GM12875 (cell line): ENCODE results near the gene PITPNC1.
A peak's percentile ranks its signal among the peaks of the same experiment; 100 is the strongest.
"Not testable (repeated sequence)": the region's sequence is repeated elsewhere in the genome, so short reads cannot be mapped to it uniquely, and the experiment has no call there.

Experiments
- H3K4me3 ChIP-seq: one replicate; pipeline ENCODE4 v1.5.1; 2011; ENCODE audit warnings: low read depth, low read length, control low read depth
- TF ChIP-seq, protein P1 (sequence below): IDR thresholded peaks from 2 replicates; pipeline ENCODE4 v1.5.1; 2011; ENCODE audit warnings: low read depth, mild to moderate bottlenecking, control low read depth, inconsistent platforms, low read length, moderate library complexity, borderline replicate concordance; ENCODE audit not compliant: insufficient read depth

The PITPNC1 gene

DNA sequence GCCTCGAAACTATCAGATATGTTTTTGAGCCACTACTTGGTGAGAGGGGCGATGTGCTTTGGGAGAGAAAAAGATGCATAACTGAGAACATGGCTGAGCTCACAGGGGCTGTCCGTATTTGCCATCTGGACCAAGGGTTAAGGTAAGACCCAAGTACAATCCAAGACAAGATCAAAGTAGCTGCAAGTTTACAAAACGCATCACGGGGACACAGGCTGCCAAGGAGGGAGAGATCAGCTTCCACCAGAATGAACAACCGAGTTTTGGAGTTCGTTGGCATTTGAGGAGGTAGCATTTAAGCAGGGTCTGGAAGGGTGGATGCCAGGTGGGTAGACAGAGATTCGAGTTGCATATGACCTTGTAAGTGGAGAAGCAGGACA is 2.2 kb downstream of the PITPNC1 start:
- peak overlapping the region; percentile 60 for H3K4me3 ChIP-seq
- TF ChIP-seq, protein P1, sequence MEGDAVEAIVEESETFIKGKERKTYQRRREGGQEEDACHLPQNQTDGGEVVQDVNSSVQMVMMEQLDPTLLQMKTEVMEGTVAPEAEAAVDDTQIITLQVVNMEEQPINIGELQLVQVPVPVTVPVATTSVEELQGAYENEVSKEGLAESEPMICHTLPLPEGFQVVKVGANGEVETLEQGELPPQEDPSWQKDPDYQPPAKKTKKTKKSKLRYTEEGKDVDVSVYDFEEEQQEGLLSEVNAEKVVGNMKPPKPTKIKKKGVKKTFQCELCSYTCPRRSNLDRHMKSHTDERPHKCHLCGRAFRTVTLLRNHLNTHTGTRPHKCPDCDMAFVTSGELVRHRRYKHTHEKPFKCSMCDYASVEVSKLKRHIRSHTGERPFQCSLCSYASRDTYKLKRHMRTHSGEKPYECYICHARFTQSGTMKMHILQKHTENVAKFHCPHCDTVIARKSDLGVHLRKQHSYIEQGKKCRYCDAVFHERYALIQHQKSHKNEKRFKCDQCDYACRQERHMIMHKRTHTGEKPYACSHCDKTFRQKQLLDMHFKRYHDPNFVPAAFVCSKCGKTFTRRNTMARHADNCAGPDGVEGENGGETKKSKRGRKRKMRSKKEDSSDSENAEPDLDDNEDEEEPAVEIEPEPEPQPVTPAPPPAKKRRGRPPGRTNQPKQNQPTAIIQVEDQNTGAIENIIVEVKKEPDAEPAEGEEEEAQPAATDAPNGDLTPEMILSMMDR: no peak

DNA sequence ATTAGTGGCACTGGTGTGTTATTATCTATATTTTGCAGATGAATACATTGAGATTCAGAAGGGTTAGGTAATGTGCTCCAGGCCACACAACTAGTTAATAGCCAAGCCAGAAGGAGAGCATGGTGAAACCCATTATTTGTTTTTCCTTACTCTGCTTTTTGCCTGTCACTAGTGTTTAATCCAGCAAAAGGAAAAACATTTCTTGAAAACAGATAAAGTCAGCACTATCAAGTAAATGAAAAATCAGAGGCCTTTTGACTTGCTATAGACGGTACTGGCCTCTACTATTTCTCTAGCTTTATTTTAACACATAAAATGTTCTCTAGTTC is 4.8 kb downstream of the PITPNC1 start:
- H3K4me3 ChIP-seq: no peak overlapping the region
- TF ChIP-seq, protein P1: no peak

DNA sequence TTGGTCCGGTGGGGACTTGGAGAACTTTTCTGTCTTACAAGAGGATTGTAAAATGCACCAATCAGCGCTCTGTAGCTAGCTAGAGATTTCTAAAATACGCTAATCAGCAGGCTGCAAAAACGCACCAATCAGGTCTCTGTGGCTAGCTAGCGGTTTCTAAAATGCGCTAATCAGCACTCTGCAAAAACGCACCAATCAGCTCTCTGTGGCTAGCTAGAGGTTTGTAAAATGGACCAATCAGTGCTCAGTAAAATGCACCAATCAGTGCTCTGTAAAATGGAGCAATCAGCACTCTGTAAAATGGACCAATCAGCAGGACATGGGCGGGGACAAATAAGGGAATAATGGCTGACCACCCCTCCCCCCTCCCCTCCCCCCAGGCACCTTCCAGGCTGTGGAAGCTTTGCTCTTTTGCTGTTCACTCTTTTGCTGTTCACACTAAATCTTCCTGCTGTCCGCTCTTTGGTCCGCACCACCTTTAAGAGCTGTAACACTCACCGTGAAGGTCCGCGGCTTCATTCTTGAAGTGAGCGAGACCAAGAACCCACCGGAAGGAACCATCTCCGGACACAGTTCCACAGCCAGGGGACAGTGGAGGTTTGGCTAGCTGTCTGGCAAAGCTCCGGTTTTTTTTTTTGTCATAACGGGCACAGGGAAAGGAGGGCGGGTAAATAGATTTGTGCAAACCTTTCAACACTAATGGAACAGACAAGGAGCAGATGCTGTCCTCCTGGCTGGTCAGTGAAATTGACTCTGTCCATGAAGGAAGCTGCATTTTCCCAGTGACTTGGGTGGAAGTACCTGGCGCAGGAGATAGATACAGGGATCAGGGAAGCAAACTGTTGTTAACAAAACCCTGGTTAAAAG is 8.3 kb downstream of the PITPNC1 start:
- TF ChIP-seq, protein P1: no peak
- no peak overlapping the region for H3K4me3 ChIP-seq

DNA sequence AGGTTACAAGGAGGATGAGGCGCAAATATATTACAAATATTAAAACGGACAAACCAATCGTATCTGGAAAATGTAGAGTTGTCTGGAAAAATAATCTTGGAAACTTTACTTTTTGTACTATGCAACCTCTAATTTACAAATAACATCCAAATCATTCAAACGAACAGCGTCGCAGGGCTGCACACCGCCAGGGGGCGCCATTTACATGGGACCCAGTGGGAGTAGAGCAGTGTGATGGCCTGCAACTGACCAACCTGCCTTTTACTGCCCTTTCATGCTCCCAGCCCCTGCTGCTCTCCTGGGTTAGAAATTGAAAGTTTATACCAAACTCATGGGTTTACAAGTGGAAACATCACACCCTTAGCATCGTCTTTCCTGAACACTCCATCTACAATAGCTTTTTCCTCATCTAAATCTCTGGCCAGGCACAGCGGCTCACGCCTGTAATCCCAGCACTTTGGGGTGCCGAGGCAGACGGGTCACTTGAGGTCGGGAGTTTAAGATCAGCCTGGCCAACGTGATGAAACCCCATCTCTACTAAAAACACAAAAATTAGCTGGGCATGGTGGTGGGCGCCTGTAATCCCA is 10.0 kb downstream of the PITPNC1 start:
- TF ChIP-seq, protein P1: peak; percentile 63
- H3K4me3 ChIP-seq: no peak overlapping the region

DNA sequence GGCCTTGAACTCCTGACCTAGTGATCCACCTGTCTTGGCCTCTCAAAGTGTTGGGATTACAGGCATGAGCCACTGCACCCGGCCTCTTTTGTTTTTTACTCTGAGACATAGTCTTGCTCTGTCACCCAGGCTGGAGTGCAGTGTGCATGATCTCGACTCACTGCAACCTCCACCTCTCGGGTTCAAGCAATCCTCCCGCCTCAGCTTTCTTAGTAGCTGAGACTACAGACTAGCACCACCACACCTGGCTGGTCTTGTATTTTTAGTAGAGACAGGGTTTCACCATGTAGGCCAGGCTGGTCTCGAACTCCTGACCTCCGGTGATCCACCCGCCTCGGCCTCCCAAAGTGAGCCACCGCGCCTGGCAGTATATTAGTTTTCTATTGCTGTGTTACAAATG is 11.5 kb downstream of the PITPNC1 start:
- H3K4me3 ChIP-seq: not testable (repeated sequence)

GRCh38 chr17:67388986-67389385 is 11.9 kb downstream of the PITPNC1 start:
- TF ChIP-seq, protein P1: no peak

GRCh38 chr17:67390006-67390645 is 13.0 kb downstream of the PITPNC1 start:
- H3K4me3 ChIP-seq: no peak overlapping the region
- TF ChIP-seq, protein P1: no peak

More at GRCh38 chr17:67388986-67389385, 11.9 kb downstream of the PITPNC1 start:
- no peak overlapping the region for H3K4me3 ChIP-seq
